HG02798 (cell line): Measurements from ENCODE around the gene TARBP1.

ENCODE experiments used
- ATAC-seq: cut with Tn5 transposase; IDR thresholded peaks from one replicate; pipeline ENCODE4 v1.9.1; 2021; ENCODE audit warnings: mild to moderate bottlenecking; ENCODE audit not compliant: unreplicated experiment, poor library complexity

TARBP1 gene

GRCh38 chr1:234484991-234485739, 6.2 kb upstream of the TARBP1 start:
- no peak for ATAC-seq

GRCh38 chr1:234484218-234484617, 5.2 kb upstream of the TARBP1 start:
- ATAC-seq: no peak

- ATAC-seq: no peak
Observed at GRCh38 chr1:234481771-234482170, 2.8 kb upstream of the TARBP1 start.

- no peak for ATAC-seq
Observed at GRCh38 chr1:234479866-234480265, 887 bp upstream of the TARBP1 start.

- ATAC-seq: no peak
Observed at GRCh38 chr1:234479310-234479559, 256 bp upstream of the TARBP1 start.

- ATAC-seq: peak; percentile 64
Observed at GRCh38 chr1:234478152-234478480, 863 bp downstream of the TARBP1 start.

GRCh38 chr1:234477386-234478151, 1.4 kb downstream of the TARBP1 start:
- ATAC-seq: no peak

GRCh38 chr1:234476172-234476571, 2.8 kb downstream of the TARBP1 start:
- ATAC-seq: no peak

GRCh38 chr1:234475167-234475793, 3.7 kb downstream of the TARBP1 start:
- no peak for ATAC-seq

- no peak for ATAC-seq
Observed at GRCh38 chr1:234474375-234474774, 4.6 kb downstream of the TARBP1 start.

GRCh38 chr1:234473118-234473517, 5.9 kb downstream of the TARBP1 start:
- ATAC-seq: no peak

GRCh38 chr1:234469376-234469775, 9.6 kb downstream of the TARBP1 start:
- no peak for ATAC-seq

GRCh38 chr1:234468580-234468979, 10.4 kb downstream of the TARBP1 start:
- ATAC-seq: no peak

GRCh38 chr1:234467821-234468220, 11.2 kb downstream of the TARBP1 start:
- no peak for ATAC-seq

- ATAC-seq: no peak
Observed at GRCh38 chr1:234466945-234467344, 12.0 kb downstream of the TARBP1 start.

- no peak for ATAC-seq
Observed at GRCh38 chr1:234463749-234464148, 15.2 kb downstream of the TARBP1 start.

- ATAC-seq: no peak
Observed at GRCh38 chr1:234460652-234461051, 18.3 kb downstream of the TARBP1 start.

- no peak for ATAC-seq
Observed at GRCh38 chr1:234458352-234459017, 20.5 kb downstream of the TARBP1 start.

- no peak for ATAC-seq
Observed at GRCh38 chr1:234454926-234455325, 24.1 kb downstream of the TARBP1 start.

GRCh38 chr1:234452406-234452965, 26.5 kb downstream of the TARBP1 start:
- ATAC-seq: no peak

GRCh38 chr1:234440348-234440747, 38.6 kb downstream of the TARBP1 start:
- no peak for ATAC-seq
